Kidney epithelial cell (primary cell): Measurements from ENCODE around the gene SORBS1. TPM values are rescaled to one million over a fixed set of nuclear protein-coding genes. Genes with fewer than 3 reads are reported as not detected.

ENCODE experiments used
- DNase-seq: peaks from one replicate; pipeline ENCODE4 v3.0.0-alpha.2; 2010; ENCODE audit warnings: low read depth
- H3K27me3 ChIP-seq: 2 replicates; pipeline ENCODE4 v1.6.0; 2011; ENCODE audit warnings: low read length; ENCODE audit not compliant: control insufficient read depth, insufficient read depth
- H3K36me3 ChIP-seq: 2 replicates; pipeline ENCODE4 v1.5.1; 2011; ENCODE audit warnings: low read length; ENCODE audit not compliant: control insufficient read depth, insufficient read depth
- H3K4me3 ChIP-seq: 2 replicates; pipeline ENCODE4 v1.5.1; 2011; ENCODE audit warnings: low read depth, mild to moderate bottlenecking, control low read depth, low read length
- CTCF ChIP-seq: IDR thresholded peaks from 2 replicates; pipeline ENCODE4 v1.5.1; 2011; ENCODE audit warnings: mild to moderate bottlenecking, moderate library complexity, low read length, control low read depth, inconsistent platforms; ENCODE audit not compliant: insufficient read depth, poor library complexity, severe bottlenecking
- total RNA-seq: library from RNA; depleted of rRNA; stranded (reverse); fragments of >200 nt; gene quantifications from 2 replicates; pipeline ENCODE4 v1.2.3, GENCODE V29; 2015

Gene SORBS1
- total RNA-seq, 1 donor from 2014 or later: 4.9 TPM

GRCh38 chr10:95264227-95265051 lies 296.7 kb downstream of the SORBS1 start:
- H3K36me3 ChIP-seq: no peaks in the 10 kb centered on the region
- H3K27me3 ChIP-seq: no peaks in the 10 kb centered on the region
- no peak for DNase-seq
- H3K4me3 ChIP-seq: no peak overlapping the region
- no peak for TF ChIP-seq CTCF

- no peak overlapping the region for H3K4me3 ChIP-seq
- DNase-seq: no peak
- no peak for TF ChIP-seq CTCF
- H3K36me3 ChIP-seq: no peaks in the 10 kb centered on the region
- no peaks in the 10 kb centered on the region for H3K27me3 ChIP-seq
Observed at GRCh38 chr10:95263864-95264226, 297.3 kb downstream of the SORBS1 start.

GRCh38 chr10:95262763-95263518 lies 298.2 kb downstream of the SORBS1 start:
- H3K36me3 ChIP-seq: no peaks in the 10 kb centered on the region

GRCh38 chr10:95261926-95262325 lies 299.2 kb downstream of the SORBS1 start:
- DNase-seq: no peak
- Histone ChIP-seq H3K4me3 (no peak overlapping the region), H3K27me3 (no peaks in the 10 kb centered on the region), H3K36me3 (no peaks in the 10 kb centered on the region)
- TF ChIP-seq CTCF: no peak

More at GRCh38 chr10:95262763-95263518, 298.2 kb downstream of the SORBS1 start:
- Histone ChIP-seq H3K4me3 (no peak overlapping the region), H3K27me3 (no peaks in the 10 kb centered on the region)
- TF ChIP-seq CTCF: no peak
- no peak for DNase-seq

Other genes with a start within 250 kb of the SORBS1 start
- 50.7 and 51.2 TPM in 2 replicates for gene ALDH18A1, start 95.3 kb upstream of the SORBS1 start, total RNA-seq
- gene TCTN3, start 132.6 kb upstream of the SORBS1 start, total RNA-seq: 41.7 and 45.0 TPM in 2 replicates
- 0.17 and 0.34 TPM in 2 replicates for gene ENTPD1, start 194.8 kb upstream of the SORBS1 start, total RNA-seq